Bronchial epithelial cell (primary cell): ENCODE measurements around the gene OLFML2A. TPM values are rescaled to one million over a fixed set of nuclear protein-coding genes. Genes with fewer than 3 reads are reported as not detected.

ENCODE experiments used
- DNase-seq: peaks from one replicate; pipeline ENCODE4 v3.0.0-alpha.2; 2010; ENCODE audit warnings: low read depth
- FAIRE-seq: peaks from 2 replicates; lab custom pipeline; 2011; peaks lifted over from hg19 to GRCh38; lab: Jason Lieb, UNC
- H3K27me3 ChIP-seq: 2 replicates; pipeline ENCODE4 v1.5.1; 2011; ENCODE audit warnings: low read length; ENCODE audit not compliant: control insufficient read depth, insufficient read depth
- H3K36me3 ChIP-seq: 2 replicates; pipeline ENCODE4 v1.5.1; 2011; ENCODE audit warnings: low read length; ENCODE audit not compliant: control insufficient read depth, insufficient read depth
- H3K4me3 ChIP-seq: 2 replicates; pipeline ENCODE4 v1.5.1; 2011; ENCODE audit warnings: mild to moderate bottlenecking, low read depth, low read length, control low read depth
- CTCF ChIP-seq: IDR thresholded peaks from 2 replicates; pipeline ENCODE4 v1.5.1; 2011; ENCODE audit warnings: mild to moderate bottlenecking, moderate library complexity, low read length, control low read depth, inconsistent platforms; ENCODE audit not compliant: insufficient read depth, severe bottlenecking
- total RNA-seq: library from RNA; depleted of rRNA; stranded (reverse); fragments of >200 nt; gene quantifications from 2 replicates; pipeline ENCODE4 v1.2.1, GENCODE V29; 2014

The OLFML2A gene
- total RNA-seq, 1 donor from 2014 or later, result 4.5 TPM

- no peak for TF ChIP-seq CTCF
- FAIRE-seq, result no peak
- no peak for DNase-seq
- no peaks in the 10 kb centered on the region for H3K27me3 ChIP-seq
- H3K36me3 ChIP-seq, result no peaks in the 10 kb centered on the region
- no peak overlapping the region for H3K4me3 ChIP-seq
These were observed 44.0 kb downstream of the OLFML2A start for GRCh38 chr9:124820698-124821623.

DNA sequence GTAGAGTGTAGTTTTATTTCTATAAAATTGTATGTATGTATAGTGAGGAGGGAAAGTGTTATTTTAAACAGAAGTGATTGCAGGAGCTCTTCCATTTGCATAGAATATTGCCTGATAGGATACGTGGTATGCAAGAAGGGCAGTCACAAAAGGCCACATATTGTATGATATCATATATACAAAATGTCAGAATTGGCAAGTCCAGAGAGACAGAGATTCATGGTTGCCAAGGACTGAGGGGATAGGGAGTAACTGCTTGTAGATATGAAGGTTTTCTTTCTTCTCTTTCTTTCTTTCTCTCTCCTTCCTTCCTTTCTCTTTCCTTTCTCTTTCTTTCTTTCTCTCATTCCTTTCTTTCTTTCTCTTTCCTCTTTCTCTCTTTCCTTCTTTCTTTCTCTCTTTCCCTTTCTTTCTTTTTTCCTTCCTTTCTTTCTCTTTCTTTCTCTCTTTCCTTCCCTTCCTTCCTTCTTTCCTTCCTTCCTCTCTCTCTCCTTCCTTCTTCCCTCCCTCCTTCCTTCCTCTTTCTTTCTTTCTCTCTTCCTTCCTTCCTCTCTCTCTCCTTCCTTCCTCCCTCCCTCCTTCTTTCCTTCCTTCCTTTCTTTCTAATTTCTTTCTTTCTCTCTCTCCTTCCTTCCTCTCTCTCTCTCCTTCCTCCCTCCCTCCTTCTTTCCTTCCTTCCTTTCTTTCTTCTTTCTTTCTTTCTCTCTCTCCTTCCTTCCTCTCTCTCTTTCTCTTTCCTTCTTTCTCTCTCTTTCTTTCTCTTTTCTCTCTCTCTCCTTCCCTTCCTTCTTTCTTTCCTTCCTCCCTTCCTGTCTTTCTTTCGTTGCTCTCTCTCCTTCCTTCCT, 51.8 kb downstream of the OLFML2A start:
- no peak for TF ChIP-seq CTCF
- DNase-seq (no peak), FAIRE-seq (no peak)
- H3K4me3 ChIP-seq, result no peak overlapping the region
- no peaks in the 10 kb centered on the region for H3K27me3 ChIP-seq
- no peaks in the 10 kb centered on the region for H3K36me3 ChIP-seq

- H3K36me3 ChIP-seq, result no peaks in the 10 kb centered on the region
- FAIRE-seq, result no peak
- DNase-seq, result no peak
- no peak overlapping the region for H3K4me3 ChIP-seq
- H3K27me3 ChIP-seq, result no peaks in the 10 kb centered on the region
- TF ChIP-seq CTCF, result no peak
These were observed 52.4 kb downstream of the OLFML2A start for GRCh38 chr9:124829334-124829669.

DNA sequence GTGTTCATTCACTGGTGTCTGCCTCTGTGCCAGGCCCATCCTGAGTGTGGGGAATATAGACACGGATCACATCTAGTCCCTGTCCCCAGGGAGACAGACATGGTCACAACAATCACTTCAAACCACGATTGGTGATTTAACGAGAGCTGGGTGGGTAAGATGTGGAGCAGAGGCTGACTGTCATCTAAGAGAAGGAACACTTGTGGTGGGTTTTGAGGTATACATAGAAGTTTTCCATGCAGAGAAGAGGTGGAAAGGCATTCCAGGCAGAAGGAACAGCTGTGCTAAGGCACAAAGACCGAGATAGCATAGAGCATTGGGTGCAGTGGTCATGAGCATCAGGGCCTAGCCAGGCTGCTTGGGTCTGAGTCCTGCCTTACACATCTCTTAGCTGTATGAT, 53.7 kb downstream of the OLFML2A start:
- FAIRE-seq (no peak), DNase-seq (no peak)
- no peak for TF ChIP-seq CTCF
- no peak overlapping the region for H3K4me3 ChIP-seq
- no peaks in the 10 kb centered on the region for H3K27me3 ChIP-seq
- H3K36me3 ChIP-seq, result no peaks in the 10 kb centered on the region

GRCh38 chr9:124831642-124832364, 54.9 kb downstream of the OLFML2A start:
- no peak for TF ChIP-seq CTCF

More at GRCh38 chr9:124831642-124832364, 54.9 kb downstream of the OLFML2A start:
- H3K27me3 ChIP-seq, result no peaks in the 10 kb centered on the region
- no peaks in the 10 kb centered on the region for H3K36me3 ChIP-seq
- no peak for DNase-seq
- no peak overlapping the region for H3K4me3 ChIP-seq
- no peak for FAIRE-seq
